ENCODE results near the gene CDC20. TPM values are rescaled to one million over a fixed set of nuclear protein-coding genes. Genes with fewer than 3 reads are reported as not detected.

CDC20 gene
- total RNA-seq, 1 experiment from 2014 or later: 123 TPM

DNA sequence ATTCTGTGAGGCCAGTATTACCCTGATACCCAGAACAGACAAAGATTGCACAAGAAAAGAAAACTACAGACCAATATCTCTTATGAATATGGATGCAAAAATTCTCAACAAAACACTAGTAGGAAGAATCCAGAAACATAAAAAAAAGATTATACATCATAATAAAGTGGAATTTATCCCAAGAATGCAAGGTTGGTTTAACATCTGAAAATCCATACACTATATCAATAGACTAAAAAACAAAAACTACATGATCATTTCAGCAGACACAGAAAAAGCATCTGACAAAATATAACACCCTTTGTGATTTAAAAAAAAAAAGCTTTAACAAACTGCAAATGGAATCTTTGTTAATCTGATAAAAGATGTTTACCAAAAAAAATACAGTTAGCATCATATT lies 33.4 kb upstream of the CDC20 start:
- ChIA-PET POLR2A (no interaction called here), CTCF (no interaction called here)
- no peaks in the 10 kb centered on the region for H3K36me3 Mint-ChIP-seq (ENCODE audit: insufficient read depth, unreplicated experiment)
- no peaks in the 10 kb centered on the region for H3K27me3 Mint-ChIP-seq (ENCODE audit: insufficient read depth, unreplicated experiment)
- H3K27ac Mint-ChIP-seq (ENCODE audit: unreplicated experiment): no peak overlapping the region
- intact Hi-C loops (cut with micrococcal nuclease; ENCODE audit: unreplicated experiment): no loop called here
- TF ChIP-seq, protein P1, sequence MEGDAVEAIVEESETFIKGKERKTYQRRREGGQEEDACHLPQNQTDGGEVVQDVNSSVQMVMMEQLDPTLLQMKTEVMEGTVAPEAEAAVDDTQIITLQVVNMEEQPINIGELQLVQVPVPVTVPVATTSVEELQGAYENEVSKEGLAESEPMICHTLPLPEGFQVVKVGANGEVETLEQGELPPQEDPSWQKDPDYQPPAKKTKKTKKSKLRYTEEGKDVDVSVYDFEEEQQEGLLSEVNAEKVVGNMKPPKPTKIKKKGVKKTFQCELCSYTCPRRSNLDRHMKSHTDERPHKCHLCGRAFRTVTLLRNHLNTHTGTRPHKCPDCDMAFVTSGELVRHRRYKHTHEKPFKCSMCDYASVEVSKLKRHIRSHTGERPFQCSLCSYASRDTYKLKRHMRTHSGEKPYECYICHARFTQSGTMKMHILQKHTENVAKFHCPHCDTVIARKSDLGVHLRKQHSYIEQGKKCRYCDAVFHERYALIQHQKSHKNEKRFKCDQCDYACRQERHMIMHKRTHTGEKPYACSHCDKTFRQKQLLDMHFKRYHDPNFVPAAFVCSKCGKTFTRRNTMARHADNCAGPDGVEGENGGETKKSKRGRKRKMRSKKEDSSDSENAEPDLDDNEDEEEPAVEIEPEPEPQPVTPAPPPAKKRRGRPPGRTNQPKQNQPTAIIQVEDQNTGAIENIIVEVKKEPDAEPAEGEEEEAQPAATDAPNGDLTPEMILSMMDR (IDR thresholded peaks at IDR 0.05; ENCODE audit: insufficient read depth in 1 of 2, low read depth in 1 of 2, low read length in 1 of 2, severe bottlenecking in 1 of 2, unreplicated experiment in 1 of 2): no peak
- no TSS peak for BruUV-seq (replicated peaks)
- no peak for DNase-seq
- no peaks in the 10 kb centered on the region for H3K4me1 ChIP-seq
- H3K4me1 Mint-ChIP-seq (ENCODE audit: low read depth, unreplicated experiment): no peaks in the 10 kb centered on the region
- H3K9me3 Mint-ChIP-seq (ENCODE audit: unreplicated experiment): peaks cover 8% of the 10 kb centered on the region
- no peaks in the 10 kb centered on the region for H3K36me3 ChIP-seq (ENCODE audit: control insufficient read depth, insufficient read depth, low read length)
- peaks cover 14% of the 10 kb centered on the region for H3K9me3 ChIP-seq
- H3K4me3 ChIP-seq (ENCODE audit: low read depth, low read length): no peak overlapping the region
- no peaks in the 10 kb centered on the region for H3K27me3 ChIP-seq (replicated peaks; ENCODE audit: control insufficient read depth, insufficient read depth, low read length)
- H3K4me3 Mint-ChIP-seq (ENCODE audit: unreplicated experiment): no peak overlapping the region

GRCh38 chr1:43327549-43328292 lies 31.1 kb upstream of the CDC20 start:
- no peak overlapping the region for H3K4me3 ChIP-seq (ENCODE audit: low read depth, low read length)
- H3K4me1 ChIP-seq: no peaks in the 10 kb centered on the region
- peaks cover 14% of the 10 kb centered on the region for H3K9me3 ChIP-seq
- H3K27me3 Mint-ChIP-seq (ENCODE audit: insufficient read depth, unreplicated experiment): no peaks in the 10 kb centered on the region
- no TSS peak for BruUV-seq (replicated peaks)
- no peak overlapping the region for H3K4me3 Mint-ChIP-seq (ENCODE audit: unreplicated experiment)
- H3K36me3 Mint-ChIP-seq (ENCODE audit: insufficient read depth, unreplicated experiment): no peaks in the 10 kb centered on the region
- TF ChIP-seq, protein P1 (IDR thresholded peaks at IDR 0.05; ENCODE audit: insufficient read depth in 1 of 2, low read depth in 1 of 2, low read length in 1 of 2, severe bottlenecking in 1 of 2, unreplicated experiment in 1 of 2): no peak
- no peaks in the 10 kb centered on the region for H3K27me3 ChIP-seq (replicated peaks; ENCODE audit: control insufficient read depth, insufficient read depth, low read length)
- intact Hi-C loops (cut with micrococcal nuclease; ENCODE audit: unreplicated experiment): no loop called here
- DNase-seq: no peak
- ChIA-PET CTCF (no interaction called here), POLR2A (no interaction called here)
- peaks cover 8% of the 10 kb centered on the region for H3K9me3 Mint-ChIP-seq (ENCODE audit: unreplicated experiment)
- H3K4me1 Mint-ChIP-seq (ENCODE audit: low read depth, unreplicated experiment): no peaks in the 10 kb centered on the region
- H3K27ac Mint-ChIP-seq (ENCODE audit: unreplicated experiment): no peak overlapping the region
- H3K36me3 ChIP-seq (ENCODE audit: control insufficient read depth, insufficient read depth, low read length): no peaks in the 10 kb centered on the region

DNA sequence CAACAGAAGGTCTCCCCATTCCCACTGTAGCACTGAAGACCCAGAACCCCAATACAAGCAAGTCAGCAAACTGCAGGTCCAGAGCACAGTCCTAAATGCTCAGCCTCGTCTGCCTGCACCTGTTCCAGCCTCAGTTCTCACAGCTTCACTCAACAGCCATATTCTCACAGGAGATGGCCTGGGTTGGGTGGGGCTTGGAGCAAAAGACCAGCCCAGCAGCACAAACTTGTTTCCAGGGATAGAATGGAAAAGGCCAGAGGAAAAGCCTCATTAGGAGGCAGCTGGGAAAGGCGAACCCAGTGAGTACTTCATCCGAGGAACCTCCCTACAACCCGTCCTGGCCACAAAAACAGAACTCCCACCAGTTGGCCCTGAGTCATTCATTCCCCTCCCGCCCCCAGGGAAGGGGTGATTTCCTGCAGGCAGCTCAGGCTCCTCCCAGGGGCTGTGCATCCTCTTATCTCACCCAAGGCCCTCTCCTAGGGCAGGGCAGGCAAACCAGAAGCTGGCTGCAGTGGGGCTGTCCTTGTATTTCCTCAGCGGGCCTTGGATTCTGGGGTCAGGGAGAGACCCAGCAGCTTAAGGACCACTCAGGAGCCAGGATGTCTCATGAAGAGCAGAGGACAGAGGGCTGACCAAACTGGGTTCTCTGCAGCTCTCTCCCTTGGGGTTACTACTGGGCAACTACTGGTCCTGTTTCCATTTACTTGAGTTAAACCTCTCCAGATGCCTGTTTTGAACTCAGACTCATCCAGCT lies 28.6 kb upstream of the CDC20 start:
- peaks cover 7% of the 10 kb centered on the region for H3K9me3 ChIP-seq
- H3K4me3 Mint-ChIP-seq (ENCODE audit: unreplicated experiment): no peak overlapping the region
- H3K27ac Mint-ChIP-seq (ENCODE audit: unreplicated experiment): no peak overlapping the region
- TF ChIP-seq, protein P1 (IDR thresholded peaks at IDR 0.05; ENCODE audit: insufficient read depth in 1 of 2, low read depth in 1 of 2, low read length in 1 of 2, severe bottlenecking in 1 of 2, unreplicated experiment in 1 of 2): no peak
- H3K4me1 ChIP-seq: no peaks in the 10 kb centered on the region
- POLR2A ChIA-PET: interaction anchor here (1.5 kb wide), 1 partner anchor 45 kb away, joined by 3 read pairs; the partner anchor contains the start of gene C1orf210
- no TSS peak for BruUV-seq (replicated peaks)
- intact Hi-C loops (cut with micrococcal nuclease; ENCODE audit: unreplicated experiment): no loop called here
- H3K4me3 ChIP-seq (ENCODE audit: low read depth, low read length): no peak overlapping the region
- no peaks in the 10 kb centered on the region for H3K27me3 ChIP-seq (replicated peaks; ENCODE audit: control insufficient read depth, insufficient read depth, low read length)
- H3K4me1 Mint-ChIP-seq (ENCODE audit: low read depth, unreplicated experiment): no peaks in the 10 kb centered on the region
- CTCF ChIA-PET: no interaction called here
- no peaks in the 10 kb centered on the region for H3K27me3 Mint-ChIP-seq (ENCODE audit: insufficient read depth, unreplicated experiment)
- no peak for DNase-seq
- peaks cover 8% of the 10 kb centered on the region for H3K9me3 Mint-ChIP-seq (ENCODE audit: unreplicated experiment)
- no peaks in the 10 kb centered on the region for H3K36me3 Mint-ChIP-seq (ENCODE audit: insufficient read depth, unreplicated experiment)
- H3K36me3 ChIP-seq (ENCODE audit: control insufficient read depth, insufficient read depth, low read length): no peaks in the 10 kb centered on the region

Measured in Caco-2 (cell line).